Erythroblast (primary cell): ENCODE results near the gene TNS1.
"Not testable (repeated sequence)": the region's sequence is repeated elsewhere in the genome, so short reads cannot be mapped to it uniquely, and the experiment has no call there.

Experiments
- DNase-seq, 2 experiments: peaks; one replicate each; lab custom pipeline; 2025; lab: John Stamatoyannopoulos, UW
- GATA1 ChIP-seq: IDR thresholded peaks from 2 replicates; pipeline ENCODE4 v1.6.1; 2011; ENCODE audit warnings: low read depth, mild to moderate bottlenecking, control low read depth, low read length, moderate library complexity
- POLR2A ChIP-seq: IDR thresholded peaks from 2 replicates; pipeline ENCODE4 v1.6.1; 2011; ENCODE audit warnings: mild to moderate bottlenecking, low read length

Gene TNS1

DNA sequence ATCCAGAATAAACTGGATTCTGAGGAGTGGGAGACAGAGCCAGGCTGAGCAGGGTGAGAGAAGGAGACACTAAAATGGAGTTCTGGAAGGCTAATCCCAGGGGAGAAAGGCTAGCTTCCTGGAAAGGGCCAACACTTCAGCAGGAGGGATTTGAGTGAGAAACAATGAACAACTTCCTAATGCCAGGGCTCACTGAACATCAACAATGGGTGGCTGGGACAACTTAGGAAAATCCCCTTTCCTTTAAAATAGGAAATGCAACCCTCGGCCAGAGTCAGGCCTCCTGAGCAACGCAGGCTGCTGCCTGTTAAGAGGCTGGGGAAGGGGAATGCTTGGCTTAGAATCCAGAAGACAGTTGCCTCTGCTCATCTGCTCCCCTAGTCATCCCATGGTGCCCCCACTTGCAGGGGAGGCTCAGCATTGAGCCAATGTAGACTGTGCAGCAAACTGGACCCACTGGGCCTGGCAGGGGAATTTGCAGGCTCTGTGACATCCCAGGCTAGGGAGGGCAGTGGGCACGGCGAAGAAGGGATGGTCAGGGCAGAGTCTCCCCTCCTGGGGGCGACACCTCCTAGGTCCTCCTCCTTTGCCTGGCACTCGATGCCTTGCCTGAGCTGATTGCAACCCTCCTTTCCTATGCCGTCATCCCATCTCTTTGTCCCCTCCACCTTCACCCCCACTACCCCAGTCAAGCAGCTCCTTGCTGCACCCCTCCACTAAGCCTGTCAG is 182.5 kb downstream of the TNS1 start:
- DNase-seq = no peak
- no peak for TF ChIP-seq POLR2A
- no peak for TF ChIP-seq GATA1

GRCh38 chr2:217818293-217818850 is 184.4 kb downstream of the TNS1 start:
- DNase-seq = no peak
- TF ChIP-seq GATA1 = no peak
- no peak for TF ChIP-seq POLR2A

DNA sequence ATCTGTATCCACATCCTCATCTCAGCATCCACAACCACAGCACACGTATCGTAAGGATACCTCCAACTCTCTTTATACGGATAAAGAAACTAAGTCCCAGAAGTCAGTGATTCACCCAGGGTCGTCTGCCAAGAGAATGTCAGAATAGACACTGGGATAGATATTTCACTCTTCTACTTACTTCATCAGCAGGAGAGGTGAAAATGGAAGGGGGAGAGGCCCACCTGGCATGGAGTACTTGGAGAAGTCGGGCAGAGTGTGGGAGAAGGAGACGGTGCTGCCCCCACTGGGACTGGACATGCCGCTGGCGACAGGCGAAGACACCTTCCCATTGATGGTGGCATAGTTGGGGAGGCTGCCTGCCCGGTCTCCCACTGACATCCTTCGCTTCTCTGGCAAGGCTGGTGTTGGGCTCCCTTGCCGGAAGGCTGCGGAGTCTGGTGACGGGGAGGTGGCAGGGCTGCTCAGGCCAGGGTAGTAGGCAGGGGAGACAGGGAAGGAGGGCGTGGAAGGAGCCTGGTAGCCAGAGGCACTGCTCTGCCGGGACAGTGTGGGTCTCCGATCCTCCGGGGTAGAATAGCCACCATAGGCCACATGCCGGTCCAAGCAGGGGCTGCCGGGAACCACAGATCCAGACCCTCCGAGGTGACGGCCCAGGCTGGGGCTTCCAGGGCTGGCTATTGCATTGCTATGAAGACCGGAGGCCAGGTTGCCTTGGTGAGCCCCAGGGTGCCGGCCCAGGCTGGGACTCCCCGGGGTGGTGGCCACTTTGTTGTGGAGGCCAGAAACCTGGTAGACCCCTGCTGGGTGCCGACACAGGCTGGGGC is 185.1 kb downstream of the TNS1 start:
- DNase-seq = no peak
- TF ChIP-seq POLR2A (no peak), GATA1 (no peak)

- TF ChIP-seq POLR2A (no peak), GATA1 (no peak)
- DNase-seq = no peak
Observed at GRCh38 chr2:217816396-217816869, 186.4 kb downstream of the TNS1 start.

DNA sequence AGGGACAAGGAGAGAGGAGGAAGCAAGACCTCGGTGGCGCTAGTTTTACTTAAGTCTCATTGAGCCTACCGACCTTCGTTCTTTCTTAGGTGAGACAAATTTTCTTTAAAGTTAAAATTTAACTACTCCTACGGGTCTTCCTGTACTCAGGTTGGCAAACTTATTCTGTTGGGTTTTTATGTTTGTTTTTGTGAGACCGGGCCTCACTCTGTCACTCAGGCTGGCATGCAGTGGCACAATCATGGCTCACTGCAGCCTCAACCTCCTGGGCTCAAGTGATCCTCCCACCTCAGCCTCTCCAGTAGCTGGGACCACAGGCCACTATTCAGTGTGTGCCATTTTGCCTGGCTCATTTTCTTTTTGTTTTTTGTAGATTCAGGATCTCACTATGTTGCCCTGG is 189.0 kb downstream of the TNS1 start:
- TF ChIP-seq POLR2A (no peak), GATA1 (no peak)
- DNase-seq = no peak

DNA sequence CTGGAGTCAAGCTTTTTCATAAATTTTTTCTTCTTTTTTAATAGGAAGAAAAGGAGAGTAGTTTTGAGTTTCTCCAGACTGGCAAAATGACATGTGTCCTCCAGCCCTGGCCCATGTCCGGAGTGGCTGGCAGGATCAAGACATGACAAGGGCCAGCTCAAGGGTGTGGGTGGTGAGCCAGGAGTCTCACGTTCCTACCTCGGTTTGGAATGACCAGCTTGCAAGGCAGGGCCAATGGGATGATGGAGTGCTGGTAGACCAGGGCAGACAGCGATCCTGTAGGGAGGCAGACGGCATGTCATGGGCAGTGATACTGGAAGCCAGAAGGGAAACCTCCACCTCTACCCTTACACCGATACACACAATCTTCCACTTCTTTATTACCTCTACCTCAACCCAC is 190.6 kb downstream of the TNS1 start:
- TF ChIP-seq GATA1 (no peak), POLR2A (no peak)
- no peak for DNase-seq

GRCh38 chr2:217810260-217810659 is 192.5 kb downstream of the TNS1 start:
- no peak for TF ChIP-seq POLR2A
- TF ChIP-seq GATA1 = no peak
- DNase-seq = no peak

- DNase-seq = no peak
- TF ChIP-seq POLR2A (no peak), GATA1 (no peak)
Observed at GRCh38 chr2:217809736-217810135, 193.1 kb downstream of the TNS1 start.

DNA sequence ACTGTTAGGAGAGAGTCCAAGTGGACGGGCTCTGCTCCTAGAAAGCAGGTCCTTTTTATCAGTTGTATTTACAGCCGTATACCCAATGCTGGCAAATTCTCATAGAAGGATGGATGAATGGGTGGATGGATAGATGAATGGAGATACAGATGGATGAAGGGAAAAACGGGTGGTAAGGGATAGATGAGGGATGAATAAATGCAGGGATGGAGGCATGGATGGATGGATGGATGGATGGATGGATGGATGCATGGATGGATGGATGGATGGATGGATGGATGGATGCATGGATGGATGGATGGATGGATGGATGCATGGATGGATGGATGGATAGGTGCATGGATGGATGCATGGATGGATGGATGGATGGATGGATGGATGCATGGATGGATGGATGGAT is 193.8 kb downstream of the TNS1 start:
- DNase-seq = not testable (repeated sequence)

GRCh38 chr2:217808326-217808725 is 194.5 kb downstream of the TNS1 start:
- no peak for DNase-seq
- no peak for TF ChIP-seq POLR2A
- no peak for TF ChIP-seq GATA1

DNA sequence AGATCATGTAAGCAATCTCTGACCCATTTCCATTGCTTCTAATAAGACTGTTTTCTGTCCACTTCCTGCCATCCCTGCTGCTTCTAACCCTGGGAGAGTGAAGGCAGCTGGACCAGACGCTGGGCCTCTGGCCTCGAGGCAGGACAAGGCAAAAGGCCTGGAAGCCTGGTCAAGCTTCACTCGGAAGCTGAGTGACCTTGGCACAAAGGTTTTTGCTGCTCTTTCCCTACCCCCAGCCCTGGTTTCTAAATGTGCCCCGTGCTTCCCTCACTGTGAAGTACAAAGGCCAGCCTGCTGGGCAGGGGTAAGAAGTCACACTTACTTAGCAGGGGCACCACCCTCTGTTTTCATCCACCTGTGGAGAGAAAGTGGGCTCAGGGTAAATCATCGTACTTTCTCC is 195.0 kb downstream of the TNS1 start:
- no peak for DNase-seq
- TF ChIP-seq POLR2A (no peak), GATA1 (no peak)

- TF ChIP-seq POLR2A (no peak), GATA1 (no peak)
Observed at GRCh38 chr2:217807025-217807424, 195.8 kb downstream of the TNS1 start.

DNA sequence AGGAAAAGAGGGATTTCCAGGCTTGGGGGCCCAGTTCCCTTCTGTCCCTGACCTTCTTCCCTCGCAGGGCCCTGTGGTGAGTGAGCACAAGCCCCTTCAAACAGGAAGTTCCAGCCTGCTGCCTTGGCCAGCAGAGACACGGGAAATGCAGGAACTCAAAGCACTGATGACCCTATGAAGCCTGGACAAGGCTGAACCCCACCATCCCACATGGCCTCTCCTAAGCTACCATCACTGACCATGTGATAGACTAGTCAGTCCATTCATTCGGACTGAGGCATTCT is 196.4 kb downstream of the TNS1 start:
- no peak for TF ChIP-seq POLR2A
- TF ChIP-seq GATA1 = no peak
- no peak for DNase-seq

More at GRCh38 chr2:217807025-217807424, 195.8 kb downstream of the TNS1 start:
- no peak for DNase-seq
